Psoas muscle (tissue), 8 donors: ENCODE measurements around the gene ZDHHC15. TPM values are rescaled to one million over a fixed set of nuclear protein-coding genes. Genes with fewer than 3 reads are reported as not detected.
"Not testable (repeated sequence)": the region's sequence is repeated elsewhere in the genome, so short reads cannot be mapped to it uniquely, and the experiment has no call there.

ENCODE experiments used
- ATAC-seq, 4 donors: fragments of 200-7000 bp; cut with Tn5 transposase; one replicate each; pipeline ENCODE4 v1.9.1; 2020; ENCODE audit warnings: moderate library complexity in 3 of 4, mild to moderate bottlenecking in 2 of 4
- DNase-seq, 2 donors: peaks; one replicate each; pipeline ENCODE4 v3.0.0-alpha.2; 2020
- H3K27ac ChIP-seq: fragments of 200-600 bp; one replicate; pipeline ENCODE4 v1.8.0; 2022
- H3K27me3 ChIP-seq, 3 donors: fragments of 200-600 bp in 1 of 3; one replicate each; pipeline versions ENCODE4 v1.6.1 to v1.8.0; 2013 to 2022; ENCODE audit warnings: low read length in 2 of 3, mild to moderate bottlenecking in 2 of 3, moderate library complexity in 1 of 3; ENCODE audit not compliant: insufficient read depth in 3 of 3
- H3K36me3 ChIP-seq, 2 donors: fragments of 200-600 bp in 1 of 2; one replicate each; pipeline versions ENCODE4 v1.6.1 to v1.8.0; 2013 to 2022; ENCODE audit warnings: low read depth in 1 of 2, mild to moderate bottlenecking in 1 of 2, moderate library complexity in 1 of 2; ENCODE audit not compliant: insufficient read depth in 1 of 2
- H3K4me1 ChIP-seq: fragments of 200-600 bp; one replicate; pipeline ENCODE4 v1.8.0; 2022
- H3K4me3 ChIP-seq: fragments of 200-600 bp; one replicate; pipeline ENCODE4 v1.8.0; 2022; ENCODE audit warnings: mild to moderate bottlenecking
- H3K9me3 ChIP-seq: fragments of 200-600 bp; one replicate; pipeline ENCODE4 v1.8.0; 2022
- CTCF ChIP-seq: fragments of 200-600 bp; IDR thresholded peaks from one replicate; pipeline ENCODE4 v1.8.0; 2022; ENCODE audit warnings: antibody characterized with exemption
- WGBS, 3 donors: extraction: QIAGEN DNeasy Blood & Tissue Kit; methylation state at CpG; one replicate each; pipeline versions ENCODE4 v1.1.6 to v1.1.7; 2013; 5-methylcytosine and 5-hydroxymethylcytosine counted together
- intact Hi-C, 2 donors: fragments of 100-400 bp; cut with DNase I; formaldehyde crosslinking; loops; one replicate each; pipeline versions ENCODE4 v1.11.0 to v1.14.2; 2022
- polyA plus RNA-seq, 3 donors: library from polyadenylated mRNA; stranded (reverse); fragments of 200-250 nt; gene quantifications; one replicate each; pipeline ENCODE4 v1.2.3, GENCODE V29; 2013
- total RNA-seq, 4 donors: library from RNA; stranded (reverse); fragmentation: NEBNext Ultra II Directional in 2 of 4; extraction: Animal tissue kit (Norgen Biotek cat#: 25700) in 2 of 4; gene quantifications; one replicate each; pipeline versions ENCODE4 v1.2.1 to v1.2.4, GENCODE V29; 2021 to 2023
- donor health status: healthy with polysubstance abuse.
- donor health status: DM: no; HTN: no; CAD: no; lungs with moderate emphysema.
- donor health status: Bipolar disorder and iron deficiency.
- donor health status: healthy.
- donor health status: DM: yes; HTN: yes; CAD: no.
- donor health status: DM: no; HTN: no; CAD: no.
- donor health status: DM: no; HTN: no; CAD: no.
- donor health status: DM: yes; HTN: yes; CAD: no.

The ZDHHC15 gene
- total and polyA plus RNA-seq, 7 donors: 0.06 to 0.46 (median 0.19) TPM

GRCh38 chrX:75337525-75337924 is 185.3 kb downstream of the ZDHHC15 start:
- no peak for ATAC-seq

GRCh38 chrX:75335127-75335458 is 187.7 kb downstream of the ZDHHC15 start:
- intact Hi-C loops: no loop called here
- DNase-seq: no peak
- no peak for ATAC-seq
- H3K4me3 ChIP-seq: no peak overlapping the region
- no peak overlapping the region for H3K27ac ChIP-seq
- H3K27me3 ChIP-seq: no peaks in the 10 kb centered on the region
- 94 to 100% (median 96%) methylated on average over 6 to 19 of the region's 19 CpGs for WGBS, 3 donors
- H3K4me1 ChIP-seq: no peaks in the 10 kb centered on the region
- no peaks in the 10 kb centered on the region for H3K36me3 ChIP-seq
- peaks cover 24% of the 10 kb centered on the region for H3K9me3 ChIP-seq
- no peak for TF ChIP-seq CTCF

More at GRCh38 chrX:75337525-75337924, 185.3 kb downstream of the ZDHHC15 start:
- Histone ChIP-seq H3K4me1 (no peaks in the 10 kb centered on the region), H3K9me3 (peaks cover 9% of the 10 kb centered on the region), H3K27ac (no peak overlapping the region), H3K36me3 (no peaks in the 10 kb centered on the region), H3K27me3 (no peaks in the 10 kb centered on the region), H3K4me3 (no peak overlapping the region)
- DNase-seq: no peak
- intact Hi-C loops: no loop called here
- WGBS, 3 donors: 37 to 39% (median 38%) methylated on average over 2 of the region's 2 CpGs
- TF ChIP-seq CTCF: no peak

GRCh38 chrX:75334407-75335126 is 188.3 kb downstream of the ZDHHC15 start:
- H3K36me3 ChIP-seq, ATAC-seq, DNase-seq, H3K27ac ChIP-seq, intact Hi-C loops, H3K4me3 ChIP-seq, H3K4me1 ChIP-seq, H3K27me3 ChIP-seq: not testable (repeated sequence)
- 97 to 100% (median 99%) methylated on average over 11 to 35 of the region's 41 CpGs for WGBS, 3 donors
- H3K9me3 ChIP-seq: peaks cover 24% of the 10 kb centered on the region

GRCh38 chrX:75327607-75328006 is 195.2 kb downstream of the ZDHHC15 start:
- WGBS, 3 donors: 86 to 92% (median 88%) methylated on average over 13 to 16 of the region's 16 CpGs

More at GRCh38 chrX:75327607-75328006, 195.2 kb downstream of the ZDHHC15 start:
- H3K27me3 ChIP-seq: no peaks in the 10 kb centered on the region
- DNase-seq: no peak
- no peaks in the 10 kb centered on the region for H3K4me1 ChIP-seq
- no peak for ATAC-seq
- TF ChIP-seq CTCF: no peak
- peaks cover 0 to 15% of the 10 kb centered on the region in 2 donors for H3K36me3 ChIP-seq
- intact Hi-C loops: no loop called here
- H3K4me3 ChIP-seq: no peak overlapping the region
- H3K27ac ChIP-seq: no peak overlapping the region
- H3K9me3 ChIP-seq: peaks cover 21% of the 10 kb centered on the region

Other genes with a start within 250 kb of the ZDHHC15 start
- 10 to 100 TPM in 3 of 4 donors, 1 to 10 TPM in 1; 9.0 to 10.5 (median 10.4) TPM for gene UPRT, start 249.0 kb downstream of the ZDHHC15 start, total RNA-seq
- gene UPRT, start 249.0 kb downstream of the ZDHHC15 start, polyA plus RNA-seq: 10 to 100 TPM in 1 of 3 donors, 1 to 10 TPM in 2; 7.6 to 11.7 (median 9.8) TPM